ENCODE results near the gene ESM1. TPM values are rescaled to one million over a fixed set of nuclear protein-coding genes. Genes with fewer than 3 reads are reported as not detected.

Gene ESM1
- total RNA-seq, 2 donors from 2014 or later, result 0.19 TPM; not detected in 1

- intact Hi-C loops (cut with DNase I), result no loop called here
- DNase-seq (ENCODE audit: low spot score), result no peak
Measured at GRCh38 chr5:54988817-54989216, 3.4 kb upstream of the ESM1 start.

DNA sequence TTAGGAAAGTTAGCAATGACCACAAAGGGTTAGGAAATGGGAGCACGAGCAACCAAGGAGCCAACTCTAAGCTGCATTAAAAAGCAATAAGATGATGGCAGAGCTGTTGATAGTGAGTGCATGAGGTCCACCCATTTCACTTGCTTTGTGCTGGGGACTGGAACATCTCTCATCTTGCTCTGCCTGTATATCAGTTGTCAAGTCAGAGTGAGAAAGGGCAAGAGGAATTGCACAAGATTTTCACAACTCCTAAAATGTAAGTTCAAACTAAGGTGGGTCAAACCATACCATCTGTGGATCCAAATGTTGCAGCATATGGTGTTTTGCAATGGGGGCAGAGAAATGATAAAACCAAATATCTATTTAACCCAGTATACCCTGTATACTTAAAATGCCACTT lies 2.8 kb upstream of the ESM1 start:
- intact Hi-C loops (cut with DNase I), result no loop called here
- no peak for DNase-seq (ENCODE audit: low spot score)

DNA sequence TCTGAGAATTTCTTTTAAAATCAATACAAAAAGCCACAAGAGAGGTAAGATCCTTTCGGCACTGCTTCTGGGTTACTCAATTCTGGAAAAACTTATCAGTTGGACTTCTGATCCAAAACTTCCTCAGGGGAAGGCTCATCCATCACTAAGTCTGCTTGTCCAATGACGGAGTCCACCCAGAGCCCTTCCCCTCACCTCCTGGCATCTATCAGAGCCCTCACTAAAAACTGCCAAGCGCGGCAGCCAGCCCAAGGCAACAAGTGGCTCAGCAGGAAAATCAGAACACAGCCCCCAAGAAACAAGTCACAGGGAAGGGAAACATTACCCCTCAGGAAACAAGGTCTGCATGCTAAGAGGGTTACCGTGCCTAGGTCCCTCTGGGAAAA lies 869 bp upstream of the ESM1 start:
- peak; percentile 78 for DNase-seq (ENCODE audit: low spot score)
- intact Hi-C loops (cut with DNase I), result no loop called here

- intact Hi-C loops (cut with DNase I), result no loop called here
- DNase-seq (ENCODE audit: low spot score), result no peak
Measured at GRCh38 chr5:54981928-54982327, 3.5 kb downstream of the ESM1 start.

- DNase-seq (ENCODE audit: low spot score), result no peak
- intact Hi-C loops (cut with DNase I), result no loop called here
Measured at GRCh38 chr5:54975701-54976100, 9.7 kb downstream of the ESM1 start.

DNA sequence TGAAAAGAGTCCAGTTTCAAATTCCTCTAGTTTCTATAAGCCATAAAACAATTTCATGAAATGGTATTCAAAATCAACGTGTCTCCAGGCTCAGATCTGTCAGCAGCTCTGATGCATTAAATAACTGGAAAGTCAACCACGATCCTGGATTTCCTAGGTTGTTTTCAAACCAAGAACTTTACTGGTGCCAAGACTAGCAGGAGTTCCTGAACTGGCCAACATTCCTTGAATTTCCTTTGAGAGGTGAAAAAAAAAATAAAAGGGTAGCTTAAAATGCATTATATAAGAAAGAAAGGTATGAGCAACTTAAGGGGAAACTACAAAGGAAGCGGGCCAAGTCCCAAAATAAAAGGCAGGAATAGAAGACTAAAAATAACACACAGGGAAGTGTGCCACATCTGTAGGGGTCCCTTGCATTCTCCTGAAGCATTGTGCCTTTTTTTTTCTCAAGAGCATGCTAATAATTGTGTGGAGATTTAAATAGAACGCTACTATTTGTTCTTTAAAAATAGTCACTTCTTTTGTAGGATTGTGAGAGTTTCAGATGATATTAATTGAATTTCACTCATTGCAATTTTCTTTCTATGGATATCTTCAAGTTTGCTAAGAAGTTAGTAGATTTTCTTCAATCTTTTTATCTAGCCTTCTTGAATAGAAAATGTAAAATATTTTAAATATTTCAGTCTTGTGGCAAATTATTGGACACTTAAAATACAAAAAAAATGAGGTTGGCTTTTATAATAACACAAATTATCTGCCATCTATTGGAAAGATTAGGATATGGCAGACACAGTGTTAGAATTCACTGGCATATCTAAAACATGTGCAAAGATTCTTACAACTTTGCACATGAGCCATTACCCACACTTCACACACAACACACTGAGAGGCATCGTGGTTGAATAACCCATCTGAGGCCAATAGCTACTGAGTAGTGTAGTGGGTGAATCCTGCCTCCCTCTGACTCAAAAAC lies 15.3 kb downstream of the ESM1 start:
- no peak for DNase-seq (ENCODE audit: low spot score)
- intact Hi-C loops (cut with DNase I), result no loop called here

DNA sequence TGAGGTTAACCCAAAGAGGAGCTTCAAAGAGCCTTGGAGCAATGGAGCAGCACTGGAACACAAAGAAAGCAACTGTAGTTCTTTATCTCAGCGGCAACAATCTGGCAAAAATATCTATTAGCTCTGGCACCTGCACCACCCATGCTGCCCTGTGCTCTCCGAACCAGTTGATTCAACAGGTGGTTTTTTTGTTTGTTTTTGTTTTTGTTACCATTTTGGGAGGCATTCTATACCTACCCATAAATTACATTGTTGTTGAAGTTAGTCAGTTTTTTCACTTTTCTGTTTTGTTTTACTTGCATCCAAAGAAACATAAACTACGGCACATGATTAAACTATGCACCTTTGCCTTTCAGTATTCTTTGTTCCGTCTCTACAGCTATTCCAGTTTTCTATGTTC lies 16.2 kb downstream of the ESM1 start:
- intact Hi-C loops (cut with DNase I), result no loop called here
- DNase-seq (ENCODE audit: low spot score), result no peak

- no peak for DNase-seq (ENCODE audit: low spot score)
- intact Hi-C loops (cut with DNase I), result no loop called here
Measured at GRCh38 chr5:54965806-54966205, 19.6 kb downstream of the ESM1 start.

GRCh38 chr5:54964405-54964804 lies 21.0 kb downstream of the ESM1 start:
- no peak for DNase-seq (ENCODE audit: low spot score)
- intact Hi-C loops (cut with DNase I), result no loop called here

GRCh38 chr5:54959673-54960418 lies 25.5 kb downstream of the ESM1 start:
- intact Hi-C loops (cut with DNase I), result loop anchor here in 1 of 2 donors (10.0 kb wide), 1 partner anchor 185 kb away; no protein-coding TSS in a partner anchor

GRCh38 chr5:54956922-54957321 lies 28.5 kb downstream of the ESM1 start:
- intact Hi-C loops (cut with DNase I), result loop anchor here in 1 of 2 donors (10.0 kb wide), 1 partner anchor 188 kb away; no protein-coding TSS in a partner anchor
- no peak for DNase-seq (ENCODE audit: low spot score)

More at GRCh38 chr5:54959673-54960418, 25.5 kb downstream of the ESM1 start:
- DNase-seq (ENCODE audit: low spot score), result no peak

GRCh38 chr5:54947187-54947586 lies 38.2 kb downstream of the ESM1 start:
- DNase-seq (ENCODE audit: low spot score), result no peak
- intact Hi-C loops (cut with DNase I), result no loop called here

DNA sequence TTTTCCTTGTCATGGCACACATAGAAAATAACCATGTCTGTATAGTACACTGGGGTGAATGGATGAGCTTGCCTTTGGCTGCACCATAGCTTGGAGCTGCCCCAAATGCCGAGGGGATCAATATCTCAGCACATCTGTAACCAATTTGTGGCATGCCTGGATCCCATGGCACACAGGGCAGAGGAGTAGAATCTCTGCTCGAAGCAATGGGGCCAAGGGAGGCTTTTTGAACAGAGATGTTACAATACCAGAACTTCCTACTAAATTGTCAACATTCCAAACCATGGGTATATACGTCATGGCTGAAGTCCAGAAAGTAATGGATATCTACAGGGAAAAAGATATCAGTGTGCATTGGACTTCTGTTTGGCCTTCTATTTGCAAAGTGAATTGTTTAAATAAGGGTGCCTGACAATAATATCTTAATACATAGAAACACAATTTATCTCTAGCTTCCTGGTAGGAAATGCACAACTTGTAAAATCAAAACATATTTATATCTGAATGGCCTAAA lies 39.0 kb downstream of the ESM1 start:
- no peak for DNase-seq (ENCODE audit: low spot score)
- intact Hi-C loops (cut with DNase I), result no loop called here

DNA sequence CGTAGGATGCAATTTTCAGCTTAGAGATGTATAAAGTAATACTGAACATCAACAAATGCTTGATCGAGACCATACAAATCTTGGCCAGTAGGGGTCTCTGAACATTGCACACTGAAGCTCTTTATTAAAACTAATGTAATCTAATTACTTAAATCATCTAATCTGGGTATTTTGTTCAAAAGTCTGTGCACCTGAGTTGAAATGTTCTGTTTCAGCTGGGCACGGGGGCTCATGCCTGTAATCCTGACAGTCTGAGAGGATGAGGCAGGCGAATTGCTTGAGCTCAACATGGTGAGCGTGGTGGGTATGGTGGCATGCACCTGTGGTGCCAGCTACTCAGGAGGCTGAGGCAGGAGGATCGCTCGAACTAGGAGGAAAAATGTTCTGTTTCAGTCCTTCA lies 41.0 kb downstream of the ESM1 start:
- intact Hi-C loops (cut with DNase I), result no loop called here
- no peak for DNase-seq (ENCODE audit: low spot score)

GRCh38 chr5:54942064-54942778 lies 43.2 kb downstream of the ESM1 start:
- intact Hi-C loops (cut with DNase I), result no loop called here

DNA sequence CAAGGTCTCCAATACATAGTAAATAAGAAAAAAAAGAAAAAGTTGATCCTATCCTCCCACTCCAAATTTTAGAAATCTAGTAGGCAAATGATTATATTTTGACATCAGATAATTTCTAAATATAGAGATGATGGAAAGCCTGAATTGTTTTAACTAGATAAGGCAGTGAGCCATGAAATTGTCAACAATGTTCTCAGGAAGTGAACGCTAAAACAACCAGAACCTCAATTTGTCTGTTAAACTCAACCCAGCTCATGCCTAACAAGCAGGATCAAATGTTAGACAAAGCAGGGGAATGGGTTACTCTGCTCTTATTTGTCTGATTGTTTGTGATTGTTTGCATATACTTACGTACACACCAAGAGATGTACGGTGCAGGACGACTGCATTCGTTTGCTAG lies 49.2 kb downstream of the ESM1 start:
- intact Hi-C loops (cut with DNase I), result no loop called here
- DNase-seq (ENCODE audit: low spot score), result no peak

More at GRCh38 chr5:54942064-54942778, 43.2 kb downstream of the ESM1 start:
- DNase-seq (ENCODE audit: low spot score), result no peak

GRCh38 chr5:54932789-54933188 lies 52.6 kb downstream of the ESM1 start:
- intact Hi-C loops (cut with DNase I), result no loop called here
- no peak for DNase-seq (ENCODE audit: low spot score)

GRCh38 chr5:54930736-54931135 lies 54.7 kb downstream of the ESM1 start:
- no peak for DNase-seq (ENCODE audit: low spot score)
- intact Hi-C loops (cut with DNase I), result no loop called here
